Stimulated activated CD8-positive, alpha-beta memory T cell treated with anti-CD3 and anti-CD28 coated beads, Interleukin-4, amount 100 ng/mL, for 24 hours (primary cell): ENCODE results near the gene PCCA.
"Not testable (repeated sequence)": the region's sequence is repeated elsewhere in the genome, so short reads cannot be mapped to it uniquely, and the experiment has no call there.

Experiments
- DNase-seq: peaks from one replicate; pipeline ENCODE4 v3.0.0-alpha.2; 2020; ENCODE audit warnings: low read depth

PCCA gene

DNA sequence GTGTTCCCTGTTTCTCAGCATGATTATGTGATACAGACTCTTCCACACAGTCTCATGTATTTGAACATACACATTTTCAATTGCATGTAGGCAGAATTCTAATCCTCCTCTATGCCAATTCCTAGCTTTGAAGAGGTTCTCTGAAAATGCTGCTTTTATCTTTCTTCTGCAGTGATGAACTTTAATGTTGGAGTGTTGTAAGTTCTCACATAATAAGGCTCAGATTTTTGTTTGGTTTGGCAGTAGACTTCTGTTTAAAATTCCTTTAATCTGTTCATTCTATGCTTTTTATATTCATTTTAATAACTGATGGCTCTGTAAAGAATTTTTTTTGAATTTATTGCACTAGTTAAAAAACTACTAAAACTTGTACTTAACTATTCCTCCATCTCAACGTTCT, 273.9 kb downstream of the PCCA start:
- no peak for DNase-seq

- DNase-seq = no peak
Observed at GRCh38 chr13:100363285-100363711, 274.4 kb downstream of the PCCA start.

- DNase-seq = no peak
Observed at GRCh38 chr13:100363874-100364273, 275.0 kb downstream of the PCCA start.

DNA sequence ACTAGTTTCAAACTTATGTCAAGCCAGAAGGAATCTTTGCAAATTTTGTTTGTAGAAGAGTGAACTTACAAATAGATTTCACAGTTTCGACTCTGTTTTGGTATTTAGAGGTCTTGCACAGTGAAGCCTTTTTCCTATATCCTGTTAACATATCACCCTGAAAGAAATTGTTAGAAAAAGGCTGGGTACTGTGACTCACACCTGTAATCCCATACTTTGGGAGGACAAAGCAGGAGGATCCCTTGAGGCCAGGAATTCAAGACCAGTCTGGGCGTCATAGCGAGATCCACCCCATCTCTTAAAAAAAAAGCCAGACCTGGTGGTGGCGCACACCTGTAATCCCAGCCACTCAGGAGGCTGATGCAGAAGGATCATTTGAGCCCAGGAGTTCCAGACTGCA, 275.7 kb downstream of the PCCA start:
- no peak for DNase-seq

GRCh38 chr13:100365680-100366079, 276.8 kb downstream of the PCCA start:
- DNase-seq = no peak

DNA sequence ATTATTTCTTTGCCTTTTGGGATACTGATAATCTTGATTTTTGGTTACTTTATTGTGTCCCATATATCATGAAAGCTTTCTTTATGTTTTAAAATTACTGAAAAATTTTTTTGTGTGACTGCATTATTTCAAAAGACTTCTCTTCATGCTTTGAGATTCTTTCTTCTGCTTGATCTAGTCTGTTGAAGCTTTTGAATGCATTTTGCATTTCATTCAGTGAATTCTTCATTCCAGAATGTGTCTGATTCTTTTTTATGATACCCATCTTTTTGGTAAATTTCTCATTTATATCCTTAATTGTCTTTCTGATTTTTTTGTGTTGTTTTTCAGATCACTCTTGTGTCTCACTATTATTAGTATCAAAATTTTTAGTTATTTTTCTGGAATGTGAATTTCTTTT, 289.6 kb downstream of the PCCA start:
- DNase-seq = no peak

DNA sequence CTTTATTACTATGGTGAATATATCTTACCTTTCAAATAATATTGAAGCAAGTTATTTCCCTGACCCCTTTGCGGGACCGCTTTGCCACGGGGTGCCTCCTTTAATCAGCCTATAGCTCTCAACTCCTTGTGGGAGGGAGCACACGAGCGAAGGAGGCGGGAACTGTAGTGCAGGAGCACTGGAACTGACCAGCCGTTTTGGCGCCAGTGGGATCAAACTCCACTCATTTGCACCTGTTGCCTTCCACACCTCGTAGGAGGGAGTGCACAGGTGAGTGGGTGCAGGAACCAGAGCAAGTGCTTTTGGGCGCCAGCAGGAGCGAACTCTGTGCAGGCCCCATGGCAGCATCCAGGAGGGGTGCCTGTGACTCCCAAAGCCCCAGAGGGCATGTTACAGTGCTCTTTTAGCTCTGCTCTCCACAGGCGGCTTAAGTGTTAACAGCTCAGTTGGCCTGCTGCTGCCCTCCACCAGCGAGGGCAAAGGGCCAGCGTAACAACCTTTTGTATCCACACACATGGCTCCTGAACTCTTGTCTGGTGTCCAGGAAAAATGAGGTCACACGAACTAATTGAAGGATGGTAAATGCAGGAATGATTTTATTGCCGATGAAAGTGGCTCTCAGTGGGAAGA, 292.8 kb downstream of the PCCA start:
- no peak for DNase-seq

GRCh38 chr13:100382785-100383184, 293.9 kb downstream of the PCCA start:
- no peak for DNase-seq

DNA sequence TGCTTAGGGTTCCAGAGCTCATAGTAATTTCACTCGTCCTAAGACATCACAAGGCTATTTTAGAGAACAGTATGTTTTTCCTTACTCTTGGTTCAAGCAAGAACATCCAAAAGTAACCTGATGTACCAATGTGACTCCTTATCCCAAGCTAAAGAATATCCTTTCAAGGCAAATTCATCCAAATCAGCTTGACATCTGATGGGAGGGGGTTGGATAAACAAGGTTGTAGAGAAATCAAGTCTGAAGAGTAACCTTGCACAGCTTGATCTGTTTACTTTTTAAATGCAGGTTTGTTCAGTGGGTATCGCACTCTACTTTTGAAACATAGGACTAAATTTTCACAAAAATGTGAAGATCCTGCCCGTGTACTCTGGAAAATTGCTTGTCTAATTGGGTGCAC, 298.5 kb downstream of the PCCA start:
- DNase-seq = no peak

GRCh38 chr13:100388150-100388549, 299.3 kb downstream of the PCCA start:
- DNase-seq = not testable (repeated sequence)

DNA sequence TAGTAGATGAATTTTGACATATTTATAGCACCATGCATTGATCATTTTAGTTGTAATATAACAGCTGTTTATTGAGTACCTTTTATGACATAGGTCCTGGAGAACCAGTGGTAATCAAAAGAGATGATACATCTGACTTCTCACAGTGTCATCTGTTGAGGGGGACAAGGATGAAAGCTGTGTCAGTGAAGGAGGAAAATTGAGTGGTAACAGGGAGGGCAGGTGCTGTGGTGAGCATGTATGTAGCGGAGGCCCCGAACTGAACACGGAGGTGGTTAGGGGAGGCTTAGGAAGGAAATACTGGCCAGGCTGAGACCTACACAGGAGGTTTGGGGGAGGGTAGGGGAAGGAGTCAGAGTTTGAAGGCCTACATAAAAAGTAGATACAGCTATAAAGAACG, 300.0 kb downstream of the PCCA start:
- DNase-seq = no peak

GRCh38 chr13:100389617-100390016, 300.7 kb downstream of the PCCA start:
- no peak for DNase-seq

DNA sequence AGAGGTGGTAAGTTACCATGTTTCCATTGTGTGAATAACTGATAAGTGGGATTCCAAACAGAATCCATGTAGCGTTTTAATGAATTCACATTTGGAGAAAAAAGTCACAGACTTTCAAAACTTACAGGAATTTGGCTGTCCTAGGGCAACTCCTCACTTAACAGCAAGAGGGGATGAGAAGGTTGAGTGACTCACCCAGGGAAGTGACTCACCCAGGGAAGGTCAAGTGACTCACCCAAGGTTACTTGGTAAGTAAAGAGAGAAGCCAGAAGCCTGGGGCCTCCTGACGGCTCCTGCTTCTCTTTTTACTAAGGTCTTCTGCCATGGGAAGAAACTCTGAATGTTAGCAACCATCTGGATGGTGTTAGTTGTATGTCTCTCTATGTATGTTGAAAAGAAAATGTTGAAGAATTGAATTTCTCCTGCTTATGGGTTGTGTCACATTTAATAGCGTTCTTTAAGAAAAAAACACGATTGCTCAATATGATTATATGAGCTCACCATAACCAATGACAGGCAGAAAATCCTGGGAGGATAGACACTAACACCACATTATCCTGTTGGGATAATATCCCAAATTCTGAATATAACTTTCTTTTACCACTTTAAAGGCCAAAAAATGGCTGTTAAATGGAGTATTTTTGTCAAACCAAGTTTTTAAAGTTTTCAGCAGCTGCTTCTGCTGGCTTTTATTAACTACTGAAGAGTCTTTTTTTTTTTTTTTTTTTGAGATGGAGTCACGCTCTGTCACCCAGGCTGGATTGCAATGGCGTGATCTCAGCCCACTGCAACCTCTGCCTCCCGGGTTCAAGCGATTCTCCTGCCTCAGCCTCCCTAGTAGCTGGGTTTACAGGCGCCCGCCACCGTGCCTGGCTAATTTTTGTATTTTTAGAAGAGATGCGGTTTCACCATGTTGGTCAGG, 304.1 kb downstream of the PCCA start:
- peak; percentile 52 for DNase-seq

- DNase-seq = no peak
Observed at GRCh38 chr13:100394005-100394695, 305.3 kb downstream of the PCCA start.

- DNase-seq = no peak
Observed at GRCh38 chr13:100395698-100396373, 306.9 kb downstream of the PCCA start.

- no peak for DNase-seq
Observed at GRCh38 chr13:100396776-100397175, 307.9 kb downstream of the PCCA start.

GRCh38 chr13:100397627-100398026, 308.7 kb downstream of the PCCA start:
- DNase-seq = no peak

DNA sequence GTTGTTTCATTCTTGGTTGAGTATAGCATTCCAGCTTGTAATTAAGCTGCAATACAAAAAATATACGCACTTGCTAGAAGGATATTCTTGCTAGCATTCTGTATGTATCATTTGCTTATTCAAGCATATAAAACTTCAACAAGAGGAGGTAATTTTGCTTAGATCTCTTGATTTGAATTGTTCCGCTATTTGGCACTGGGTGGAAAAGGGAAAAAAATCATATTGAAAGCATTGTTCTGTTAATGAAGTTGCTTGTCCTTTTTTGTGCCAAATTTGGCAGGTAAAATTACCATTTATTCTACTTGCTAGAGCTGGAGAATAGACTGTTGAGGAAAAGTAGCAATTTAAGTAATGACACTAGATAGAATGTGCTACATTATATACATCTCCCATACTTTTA, 309.5 kb downstream of the PCCA start:
- DNase-seq = no peak

DNA sequence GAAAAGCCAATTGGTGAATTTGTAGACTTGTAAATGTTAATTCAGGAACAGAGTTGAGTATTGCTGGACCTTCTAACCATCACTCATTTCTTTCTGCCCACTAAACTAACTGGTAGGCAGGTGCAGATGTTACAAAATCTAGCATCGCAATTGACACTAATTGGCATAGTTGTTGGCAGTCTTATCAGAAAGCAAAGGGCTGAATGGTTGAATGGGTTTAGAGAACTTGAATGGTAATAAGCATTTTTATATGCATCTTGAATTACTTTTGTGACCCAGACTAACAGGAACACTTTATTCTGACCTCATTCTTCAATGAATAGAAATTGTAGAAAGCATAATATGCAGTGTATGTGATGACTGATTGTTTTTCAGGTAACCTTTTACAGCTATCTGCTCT, 310.6 kb downstream of the PCCA start:
- DNase-seq = no peak

GRCh38 chr13:100403675-100404074, 314.8 kb downstream of the PCCA start:
- no peak for DNase-seq

GRCh38 chr13:100409132-100409531, 320.2 kb downstream of the PCCA start:
- no peak for DNase-seq

DNA sequence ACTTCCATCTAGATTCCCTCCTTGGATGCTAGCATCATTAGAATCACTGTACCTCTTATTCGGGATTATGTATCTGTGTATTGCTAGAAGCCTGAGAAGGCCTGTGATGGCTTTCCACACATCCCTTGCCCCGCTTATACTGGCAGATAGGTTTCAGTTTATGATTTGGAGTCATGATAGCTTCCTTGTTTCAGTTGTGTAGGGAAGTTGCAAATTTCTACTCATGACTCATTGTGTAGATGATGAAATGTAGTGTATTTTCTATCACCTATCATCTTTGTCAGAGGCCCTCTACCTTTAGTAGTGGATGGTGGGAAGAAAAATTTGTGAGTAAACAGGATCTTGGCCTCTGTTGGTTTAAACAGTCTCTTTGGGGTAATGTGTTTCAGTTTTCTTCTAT, 334.5 kb downstream of the PCCA start:
- DNase-seq = no peak
